ENCODE data around the gene CARD14. TPM values are rescaled to one million over a fixed set of nuclear protein-coding genes. Genes with fewer than 3 reads are reported as not detected.

Gene CARD14
- total RNA-seq, 1 donor from 2014 or later = 1.1 TPM

DNA sequence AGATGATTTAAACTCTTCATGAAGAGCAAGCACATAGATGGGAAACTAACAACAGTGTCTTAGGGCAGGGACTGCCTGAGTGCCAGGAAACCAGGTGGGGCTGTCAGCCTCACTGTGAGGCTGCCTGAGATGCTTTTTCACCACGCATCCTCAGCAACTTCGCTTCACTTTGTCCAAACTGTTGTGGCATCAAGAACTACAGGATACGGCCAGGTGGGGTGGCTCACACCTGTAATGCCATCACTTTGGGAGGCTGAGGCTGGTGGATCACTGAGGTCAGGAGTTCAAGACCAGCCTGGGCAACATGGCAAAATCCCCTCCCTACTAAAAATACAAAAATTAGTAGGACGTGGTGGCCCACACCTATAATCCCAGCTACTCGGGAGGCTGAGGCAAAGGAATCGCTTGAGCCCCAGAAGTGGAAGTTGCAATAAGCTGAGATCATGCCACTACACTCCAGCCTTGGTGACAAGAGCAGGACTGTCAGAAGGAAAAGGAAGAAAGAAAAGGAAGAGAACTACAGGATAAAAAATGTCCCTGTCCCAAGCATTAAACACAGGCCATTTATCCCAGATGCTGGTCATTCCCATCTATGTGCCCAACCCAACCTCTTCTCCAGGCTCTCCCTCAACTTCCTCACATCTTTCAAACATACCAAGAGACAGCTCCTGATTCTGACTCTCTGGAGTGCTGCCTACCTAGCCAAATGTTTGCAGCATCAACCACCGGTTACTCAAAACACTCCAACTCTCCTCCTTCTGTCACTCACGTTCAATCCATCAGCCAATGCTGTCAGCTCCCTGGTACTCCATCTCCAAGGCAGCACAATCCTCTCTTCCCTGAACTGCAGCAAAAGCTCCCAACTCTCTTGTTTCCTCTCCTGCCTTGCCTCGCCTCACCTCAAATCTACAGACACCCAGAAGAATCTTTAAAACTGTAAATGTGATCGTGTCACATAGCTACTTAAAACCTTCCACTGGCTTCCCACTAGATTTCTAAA, 24.5 kb upstream of the CARD14 start:
- intact Hi-C loops (cut with DNase I) = no loop called here
- H3K27me3 ChIP-seq = no peaks in the 10 kb centered on the region
- peaks cover 39% of the 10 kb centered on the region for H3K36me3 ChIP-seq
- ATAC-seq (no peak), DNase-seq (no peak)
- H3K9me3 ChIP-seq = no peaks in the 10 kb centered on the region
- H3K4me1 ChIP-seq = peaks cover 26% of the 10 kb centered on the region
- TF ChIP-seq, protein P1, sequence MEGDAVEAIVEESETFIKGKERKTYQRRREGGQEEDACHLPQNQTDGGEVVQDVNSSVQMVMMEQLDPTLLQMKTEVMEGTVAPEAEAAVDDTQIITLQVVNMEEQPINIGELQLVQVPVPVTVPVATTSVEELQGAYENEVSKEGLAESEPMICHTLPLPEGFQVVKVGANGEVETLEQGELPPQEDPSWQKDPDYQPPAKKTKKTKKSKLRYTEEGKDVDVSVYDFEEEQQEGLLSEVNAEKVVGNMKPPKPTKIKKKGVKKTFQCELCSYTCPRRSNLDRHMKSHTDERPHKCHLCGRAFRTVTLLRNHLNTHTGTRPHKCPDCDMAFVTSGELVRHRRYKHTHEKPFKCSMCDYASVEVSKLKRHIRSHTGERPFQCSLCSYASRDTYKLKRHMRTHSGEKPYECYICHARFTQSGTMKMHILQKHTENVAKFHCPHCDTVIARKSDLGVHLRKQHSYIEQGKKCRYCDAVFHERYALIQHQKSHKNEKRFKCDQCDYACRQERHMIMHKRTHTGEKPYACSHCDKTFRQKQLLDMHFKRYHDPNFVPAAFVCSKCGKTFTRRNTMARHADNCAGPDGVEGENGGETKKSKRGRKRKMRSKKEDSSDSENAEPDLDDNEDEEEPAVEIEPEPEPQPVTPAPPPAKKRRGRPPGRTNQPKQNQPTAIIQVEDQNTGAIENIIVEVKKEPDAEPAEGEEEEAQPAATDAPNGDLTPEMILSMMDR (IDR thresholded peaks at IDR 0.05) = no peak
- H3K4me3 ChIP-seq = peak overlapping the region; percentile 78
- H3K27ac ChIP-seq = peak overlapping the region; percentile 77

DNA sequence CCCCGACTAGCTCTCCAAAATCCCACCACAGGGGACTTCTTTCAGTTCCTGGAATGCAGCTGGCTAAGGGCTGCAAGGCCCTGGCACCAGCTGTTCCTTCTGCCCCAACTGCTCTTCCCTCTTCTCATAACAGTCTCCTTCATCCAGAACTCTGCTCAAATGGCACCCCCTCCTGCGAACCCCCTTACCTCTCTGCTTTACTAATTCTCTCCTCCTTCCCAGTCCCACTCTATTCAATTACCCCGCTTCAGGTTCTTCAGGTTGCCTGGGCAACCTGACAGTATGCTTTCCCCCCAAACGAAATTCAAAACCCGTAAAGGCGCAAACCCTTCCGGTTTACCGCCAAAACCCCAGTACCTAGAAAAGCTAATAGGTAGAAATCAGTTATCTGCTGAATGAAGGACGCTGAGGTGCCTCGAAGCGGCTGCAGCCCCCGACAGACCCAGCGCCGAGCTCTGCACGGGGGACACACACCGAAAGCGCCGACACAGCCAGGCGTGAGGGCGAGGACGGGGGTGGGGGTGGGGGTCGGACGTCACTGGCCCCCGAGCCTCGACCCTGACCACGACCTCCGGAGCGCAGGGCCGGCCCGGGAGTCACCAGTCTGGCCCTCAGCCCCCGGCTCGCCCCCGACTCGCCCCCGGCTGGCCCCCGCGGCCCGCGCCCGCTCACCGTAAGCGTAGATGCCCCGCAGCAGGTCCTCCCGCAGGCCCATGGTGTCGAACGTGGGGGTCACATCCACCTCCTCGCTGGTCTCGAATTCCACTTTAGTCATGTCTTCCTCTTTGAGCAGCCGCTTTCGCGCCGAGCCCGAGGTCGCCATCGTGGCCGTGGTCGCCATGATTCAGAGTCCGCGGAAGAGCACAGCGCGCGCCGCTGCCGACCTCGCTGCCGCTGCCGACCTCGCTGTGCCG, 23.5 kb upstream of the CARD14 start:
- intact Hi-C loops (cut with DNase I) = no loop called here
- Histone ChIP-seq H3K27me3 (no peaks in the 10 kb centered on the region), H3K9me3 (no peaks in the 10 kb centered on the region), H3K4me1 (peaks cover 26% of the 10 kb centered on the region), H3K4me3 (peak overlapping the region; percentile 78), H3K36me3 (peaks cover 29% of the 10 kb centered on the region), H3K27ac (peak overlapping the region; percentile 77)
- ATAC-seq = peak; percentile 6
- DNase-seq = no peak
- TF ChIP-seq, protein P1 (IDR thresholded peaks at IDR 0.05) = no peak

DNA sequence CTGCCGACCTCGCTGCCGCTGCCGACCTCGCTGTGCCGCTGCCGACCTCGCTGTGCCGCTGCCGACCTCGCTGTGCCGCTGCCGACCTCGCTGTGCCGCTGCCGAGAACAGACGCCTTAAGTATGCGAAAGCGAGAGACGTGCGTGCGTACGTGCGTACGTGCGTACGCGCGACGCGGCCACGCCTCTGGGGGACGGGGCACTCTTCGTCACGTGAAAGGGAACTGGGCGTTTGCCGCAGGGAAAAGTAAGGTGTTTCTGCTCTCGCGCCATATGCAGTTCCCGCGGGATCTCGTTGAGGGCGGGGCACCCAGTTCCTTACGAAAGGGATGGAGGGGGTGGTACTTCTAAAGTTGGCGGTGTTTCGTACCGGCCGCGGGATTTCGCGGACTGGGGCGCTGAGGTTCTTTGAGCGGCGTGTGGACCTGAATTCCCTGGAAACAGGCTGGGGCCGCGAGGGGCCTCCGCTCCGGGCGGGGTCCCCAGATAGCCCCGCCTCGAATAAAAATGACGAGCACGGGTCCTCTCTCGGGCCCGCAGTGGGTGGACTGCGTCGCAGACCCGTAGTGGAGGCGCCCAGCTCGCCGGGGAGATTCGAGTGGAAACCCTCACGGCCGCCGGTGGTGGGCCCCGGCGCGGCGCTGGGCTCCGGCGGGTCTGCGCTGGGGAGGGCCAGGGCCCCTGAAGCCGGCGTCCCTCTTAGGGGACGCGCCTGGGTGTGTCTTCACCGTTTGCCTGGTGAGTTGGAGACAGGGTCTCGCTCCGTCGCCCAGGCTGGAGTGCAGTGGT, 22.6 kb upstream of the CARD14 start, which contains the start of gene EIF4A3:
EIF4A3 (minus strand) TSS at position 94 of the 788 bp plus-strand sequence. CDS start 167 bp downstream, outside the sequence.
- Histone ChIP-seq H3K27ac (peak within 1 kb of the TSS; percentile 96), H3K27me3 (no peaks in the 10 kb centered on the region), H3K9me3 (no peaks in the 10 kb centered on the region), H3K4me1 (peaks cover 26% of the 10 kb centered on the region), H3K4me3 (peak within 1 kb of the TSS; percentile 78), H3K36me3 (peaks cover 20% of the 10 kb centered on the region)
- intact Hi-C loops (cut with DNase I) = no loop called here
- TF ChIP-seq, protein P1 (IDR thresholded peaks at IDR 0.05) = no peak
- peak; percentile 99 for DNase-seq
- ATAC-seq = peak; percentile 98

DNA sequence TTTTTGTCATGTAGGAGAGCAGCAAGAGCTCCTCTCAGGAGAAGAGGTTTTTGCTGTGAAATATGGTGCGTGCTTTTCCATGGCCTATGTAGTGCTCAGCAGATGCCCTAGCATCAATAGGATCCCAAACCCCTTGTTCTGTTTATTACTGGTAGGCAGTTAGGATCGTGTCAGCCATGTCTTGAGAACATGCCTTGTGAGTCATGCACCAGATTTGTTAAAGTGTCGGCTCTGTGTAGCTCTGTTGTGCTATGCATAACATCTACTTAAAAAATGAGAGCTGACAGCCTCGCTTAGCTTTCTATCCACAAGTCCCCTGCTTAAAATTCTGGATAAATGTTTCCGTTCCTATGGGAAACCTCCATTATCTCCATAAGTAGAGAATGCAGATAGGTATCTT, 18.5 kb upstream of the CARD14 start:
- DNase-seq (no peak), ATAC-seq (no peak)
- H3K36me3 ChIP-seq = no peaks in the 10 kb centered on the region
- intact Hi-C loops (cut with DNase I) = no loop called here
- no peak overlapping the region for H3K4me3 ChIP-seq
- no peak overlapping the region for H3K27ac ChIP-seq
- peaks cover 9% of the 10 kb centered on the region for H3K4me1 ChIP-seq
- TF ChIP-seq, protein P1 (IDR thresholded peaks at IDR 0.05) = no peak
- peaks cover 6% of the 10 kb centered on the region for H3K9me3 ChIP-seq
- H3K27me3 ChIP-seq = no peaks in the 10 kb centered on the region
